ENCODE results near the gene MYOT. TPM values are rescaled to one million over a fixed set of nuclear protein-coding genes. Genes with fewer than 3 reads are reported as not detected.

The MYOT gene
- total RNA-seq, 1 experiment from 2014 or later: not detected

- no peaks in the 10 kb centered on the region for H3K9me3 Mint-ChIP-seq
- no peak overlapping the region for H4K5ac ChIP-seq (ENCODE audit: insufficient read length, low read depth, low read length)
- H3K27ac ChIP-seq (ENCODE audit: insufficient read length, low read depth, low read length): no peak overlapping the region
- H3K27me3 Mint-ChIP-seq (ENCODE audit: low read depth): no peaks in the 10 kb centered on the region
- no peaks in the 10 kb centered on the region for H3K27me3 ChIP-seq (ENCODE audit: insufficient read depth, low read length)
- no peak overlapping the region for H2BK20ac ChIP-seq (ENCODE audit: low read depth, low read length, poor library complexity, severe bottlenecking)
- no peaks in the 10 kb centered on the region for H4K20me1 ChIP-seq (ENCODE audit: control insufficient read depth, insufficient read depth, insufficient read length)
- no peak overlapping the region for H2BK5ac ChIP-seq (ENCODE audit: insufficient read length, low read length)
- no peak overlapping the region for H4K8ac ChIP-seq (replicated peaks; ENCODE audit: insufficient read length, low read depth, low read length)
- H2AK5ac ChIP-seq (ENCODE audit: insufficient read length, low read length): no peak overlapping the region
- H3K79me1 ChIP-seq (ENCODE audit: insufficient read depth, low read depth, low read length, poor library complexity, severe bottlenecking): no peaks in the 10 kb centered on the region
- peaks cover 19 to 24% of the 10 kb centered on the region in 2 experiments for H3K4me1 Mint-ChIP-seq
- H3K23ac ChIP-seq (ENCODE audit: insufficient read length, low read depth, low read length): no peak overlapping the region
- no peaks in the 10 kb centered on the region for H3K79me2 ChIP-seq (ENCODE audit: insufficient read depth, low read length)
- H3K36me3 Mint-ChIP-seq (ENCODE audit: insufficient read depth in 1 of 3, low read depth in 3 of 3): no peaks in the 10 kb centered on the region
- H2BK12ac ChIP-seq (ENCODE audit: insufficient read length, low read depth, low read length): no peak overlapping the region
- H2BK15ac ChIP-seq (ENCODE audit: low read depth, low read length): no peak overlapping the region
- no peak overlapping the region for H3K18ac ChIP-seq (ENCODE audit: insufficient read length, low read depth, low read length)
- H3K4me2 ChIP-seq (ENCODE audit: insufficient read depth, insufficient read length, low read length): no peak overlapping the region
- no peaks in the 10 kb centered on the region for H3K23me2 ChIP-seq (ENCODE audit: insufficient read length, low read depth, low read length, poor library complexity, severe bottlenecking)
- H3K56ac ChIP-seq (ENCODE audit: insufficient read length, low read depth, low read length): no peak overlapping the region
- H3K14ac ChIP-seq (ENCODE audit: insufficient read depth, low read length): no peak overlapping the region
- H2BK120ac ChIP-seq (ENCODE audit: low read depth, low read length, poor library complexity, severe bottlenecking): no peak overlapping the region
- no peaks in the 10 kb centered on the region for H3K9me3 ChIP-seq (ENCODE audit: control insufficient read depth, low read depth, low read length)
- H3K4ac ChIP-seq (ENCODE audit: low read depth, low read length): no peak overlapping the region
- no peak for TF ChIP-seq CTCF (conservative IDR thresholded peaks at IDR 0.05)
- no peak overlapping the region for H3T11ph ChIP-seq (ENCODE audit: low read length)
- no peak overlapping the region for H3K4me3 Mint-ChIP-seq
- no CpG with 5 or more reads among the region's 3 CpGs for WGBS (ENCODE audit: extremely low coverage, insufficient read length, low lambda C conversion rate)
- no peak overlapping the region for H2AFZ ChIP-seq (ENCODE audit: low read length)
- no peak overlapping the region for H4K91ac ChIP-seq (ENCODE audit: insufficient read length, low read depth, low read length)
- no peak overlapping the region for H3K27ac Mint-ChIP-seq
- H3K9ac ChIP-seq (ENCODE audit: extremely low read depth, insufficient read length, low read length): no peak overlapping the region
- H3K4me1 ChIP-seq (ENCODE audit: insufficient read depth, low read length): no peaks in the 10 kb centered on the region; the same call in 1 of the 2 replicates
- DNase-seq: no peak
Observed at GRCh38 chr5:137831526-137831925, 36.1 kb upstream of the MYOT start.

Data from H9 (cell line).